RKO (cell line): ENCODE results near the gene RNF25.

Experiments used
- DNase-seq: peaks from one replicate; pipeline ENCODE4 v3.0.0-alpha.2; 2016; ENCODE audit warnings: low spot score

The RNF25 gene

GRCh38 chr2:218679119-218679518, 7.3 kb upstream of the RNF25 start:
- DNase-seq: peak; percentile 74

GRCh38 chr2:218671097-218671653, 627 bp downstream of the RNF25 start:
- peak; percentile 71 for DNase-seq

- DNase-seq: no peak
These were observed 7.1 kb downstream of the RNF25 start for GRCh38 chr2:218664653-218665052.

GRCh38 chr2:218663901-218664300, 7.9 kb downstream of the RNF25 start:
- DNase-seq: no peak

- no peak for DNase-seq
These were observed 9.0 kb downstream of the RNF25 start for GRCh38 chr2:218662827-218663226.

GRCh38 chr2:218662377-218662776, 9.4 kb downstream of the RNF25 start:
- no peak for DNase-seq

- no peak for DNase-seq
These were observed 11.8 kb downstream of the RNF25 start for GRCh38 chr2:218659988-218660358.

- DNase-seq: peak; percentile 94
These were observed 12.4 kb downstream of the RNF25 start, which contains the start of the genes BCS1L and ZNF142 for GRCh38 chr2:218659258-218659987. TSS of gene BCS1L (plus strand) at chr2:218659683. CDS start at chr2:218660988, 1,305 bp downstream. TSS of gene ZNF142 (minus strand) at chr2:218659623. CDS start at chr2:218656429, 3,194 bp downstream.

- DNase-seq: peak; percentile 56
These were observed 13.0 kb downstream of the RNF25 start for GRCh38 chr2:218658671-218659257.

- DNase-seq: no peak
These were observed 16.1 kb downstream of the RNF25 start for GRCh38 chr2:218655751-218656150.

- no peak for DNase-seq
These were observed 23.1 kb downstream of the RNF25 start for GRCh38 chr2:218648787-218649100.

GRCh38 chr2:218648088-218648786, 23.6 kb downstream of the RNF25 start:
- DNase-seq: peak; percentile 65

GRCh38 chr2:218645126-218645525, 26.7 kb downstream of the RNF25 start:
- peak; percentile 67 for DNase-seq

GRCh38 chr2:218644721-218645120, 27.1 kb downstream of the RNF25 start:
- no peak for DNase-seq

GRCh38 chr2:218643751-218644310, 28.0 kb downstream of the RNF25 start:
- DNase-seq: no peak

- no peak for DNase-seq
These were observed 29.0 kb downstream of the RNF25 start for GRCh38 chr2:218642786-218643185.

GRCh38 chr2:218642121-218642656, 29.6 kb downstream of the RNF25 start:
- DNase-seq: no peak

GRCh38 chr2:218638372-218638771, 33.4 kb downstream of the RNF25 start:
- no peak for DNase-seq

GRCh38 chr2:218635719-218636118, 36.1 kb downstream of the RNF25 start:
- no peak for DNase-seq

- no peak for DNase-seq
These were observed 40.0 kb downstream of the RNF25 start for GRCh38 chr2:218631837-218632236.

- no peak for DNase-seq
These were observed 43.9 kb downstream of the RNF25 start for GRCh38 chr2:218627939-218628338.

- DNase-seq: no peak
These were observed 45.4 kb downstream of the RNF25 start for GRCh38 chr2:218626369-218626768.
